Breast epithelium (tissue), 4 donors: ENCODE measurements around the gene ANKS1A. TPM values are rescaled to one million over a fixed set of nuclear protein-coding genes. Genes with fewer than 3 reads are reported as not detected.

ENCODE experiments used
- DNase-seq, 2 donors: peaks; one replicate each; pipeline ENCODE4 v3.0.0-alpha.2; 2019; ENCODE audit warnings: low spot score in 2 of 2
- H3K27ac ChIP-seq, 2 donors: fragments of 200-600 bp; sonication (generic) in 1 of 2; one replicate each; pipeline ENCODE4 v1.5.1; 2016 to 2019; ENCODE audit warnings: mild to moderate bottlenecking in 1 of 2
- H3K27me3 ChIP-seq, 2 donors: fragments of 200-600 bp; sonication (generic) in 1 of 2; one replicate each; pipeline versions ENCODE4 v1.5.1 to v1.6.0; 2017 to 2019; ENCODE audit warnings: control low read depth in 1 of 2, mild to moderate bottlenecking in 1 of 2
- H3K36me3 ChIP-seq: fragments of 200-600 bp; one replicate; pipeline ENCODE4 v1.5.1; 2019
- H3K4me1 ChIP-seq, 2 donors: fragments of 200-600 bp; sonication (generic); one replicate each; pipeline ENCODE4 v1.5.1; 2016 to 2019; ENCODE audit warnings: control low read depth in 1 of 2
- H3K4me3 ChIP-seq, 3 donors: fragments of 200-600 bp; sonication (generic); 1 replicate in 2 of 3; 2 replicates in 1 of 3; pipeline ENCODE4 v1.5.1; 2016 to 2019; ENCODE audit warnings: mild to moderate bottlenecking in 3 of 3, moderate library complexity in 2 of 3
- H3K9me3 ChIP-seq, 2 donors: fragments of 200-600 bp; sonication (generic) in 1 of 2; one replicate each; pipeline ENCODE4 v1.5.1; 2016 to 2019; ENCODE audit warnings: control low read depth in 1 of 2
- CTCF ChIP-seq, 3 donors: fragments of 450-650 bp; IDR thresholded peaks; one replicate each; pipeline ENCODE4 v1.5.1; 2016 to 2017; ENCODE audit warnings: antibody characterized with exemption in 3 of 3, mild to moderate bottlenecking in 3 of 3, moderate library complexity in 3 of 3
- POLR2A ChIP-seq: fragments of 450-650 bp; IDR thresholded peaks from one replicate; pipeline ENCODE4 v1.6.1; 2016; ENCODE audit warnings: antibody characterized with exemption, mild to moderate bottlenecking, moderate library complexity
- POLR2AphosphoS5 ChIP-seq, 3 donors: sonication (generic); formaldehyde crosslinking; IDR thresholded peaks; one replicate each; pipeline ENCODE4 v1.6.1; 2017; ENCODE audit warnings: antibody characterized with exemption in 3 of 3
- intact Hi-C: fragments of 100-400 bp; cut with DNase I; formaldehyde crosslinking; loops from one replicate; pipeline ENCODE4 v1.15.1; 2023; ENCODE audit warnings: low total_unique reads
- total RNA-seq, 3 donors: library from RNA; depleted of rRNA; stranded (reverse); fragments of >200 nt; gene quantifications; one replicate each; pipeline ENCODE4 v1.1.0, GENCODE V29; 2016

The ANKS1A gene
- total RNA-seq, 3 donors from 2014 or later = 18.2 to 26.5 (median 23.4) TPM

GRCh38 chr6:35108309-35108885 is 219.3 kb downstream of the ANKS1A start:
- Histone ChIP-seq H3K27me3 (no peaks in the 10 kb centered on the region), H3K4me3 (no peak overlapping the region), H3K4me1 (no peaks in the 10 kb centered on the region), H3K36me3 (no peaks in the 10 kb centered on the region), H3K27ac (no peak overlapping the region), H3K9me3 (peaks cover 0 to 8% of the 10 kb centered on the region in 2 donors)
- no peak for DNase-seq
- intact Hi-C loops = no loop called here
- TF ChIP-seq CTCF (IDR thresholded peaks at IDR 0.05) = no peak
- no peak for TF ChIP-seq POLR2AphosphoS5 (IDR thresholded peaks at IDR 0.05)
- TF ChIP-seq POLR2A = no peak

- H3K4me3 ChIP-seq = no peak overlapping the region
- no peaks in the 10 kb centered on the region for H3K27me3 ChIP-seq
- DNase-seq = no peak
- no peaks in the 10 kb centered on the region for H3K4me1 ChIP-seq
- H3K27ac ChIP-seq = no peak overlapping the region
- H3K9me3 ChIP-seq = peaks cover 0 to 4% of the 10 kb centered on the region in 2 donors
- H3K36me3 ChIP-seq = no peaks in the 10 kb centered on the region
- intact Hi-C loops = no loop called here
- TF ChIP-seq POLR2A = no peak
- TF ChIP-seq POLR2AphosphoS5 (IDR thresholded peaks at IDR 0.05) = no peak
- TF ChIP-seq CTCF (IDR thresholded peaks at IDR 0.05) = no peak
These were observed 231.7 kb downstream of the ANKS1A start for GRCh38 chr6:35120746-35121145.

GRCh38 chr6:35124356-35124755 is 235.3 kb downstream of the ANKS1A start:
- Histone ChIP-seq H3K27me3 (no peaks in the 10 kb centered on the region), H3K36me3 (no peaks in the 10 kb centered on the region), H3K4me3 (no peak overlapping the region), H3K4me1 (no peaks in the 10 kb centered on the region), H3K27ac (no peak overlapping the region), H3K9me3 (peaks cover 0 to 4% of the 10 kb centered on the region in 2 donors)
- DNase-seq = no peak
- TF ChIP-seq POLR2AphosphoS5 (IDR thresholded peaks at IDR 0.05) (no peak), CTCF (IDR thresholded peaks at IDR 0.05) (no peak), POLR2A (no peak)
- intact Hi-C loops = no loop called here

GRCh38 chr6:35128042-35128441 is 239.0 kb downstream of the ANKS1A start:
- intact Hi-C loops = no loop called here
- Histone ChIP-seq H3K36me3 (no peaks in the 10 kb centered on the region), H3K27ac (no peak overlapping the region), H3K4me3 (no peak overlapping the region), H3K9me3 (peaks cover 0 to under 1% of the 10 kb centered on the region in 2 donors), H3K4me1 (no peaks in the 10 kb centered on the region), H3K27me3 (no peaks in the 10 kb centered on the region)
- DNase-seq = no peak
- TF ChIP-seq CTCF (IDR thresholded peaks at IDR 0.05) (no peak), POLR2AphosphoS5 (IDR thresholded peaks at IDR 0.05) (no peak), POLR2A (no peak)

GRCh38 chr6:35128496-35128895 is 239.4 kb downstream of the ANKS1A start:
- no peak overlapping the region for H3K27ac ChIP-seq
- no peaks in the 10 kb centered on the region for H3K27me3 ChIP-seq
- H3K36me3 ChIP-seq = no peaks in the 10 kb centered on the region
- no peak for DNase-seq
- no peaks in the 10 kb centered on the region for H3K9me3 ChIP-seq
- no peak overlapping the region for H3K4me3 ChIP-seq
- H3K4me1 ChIP-seq = no peaks in the 10 kb centered on the region
- TF ChIP-seq CTCF (IDR thresholded peaks at IDR 0.05) (no peak), POLR2A (no peak), POLR2AphosphoS5 (IDR thresholded peaks at IDR 0.05) (no peak)
- intact Hi-C loops = no loop called here
